Activated gamma-delta T cell (primary cell): ENCODE measurements around the gene MRTFB.
"Not testable (repeated sequence)": the region's sequence is repeated elsewhere in the genome, so short reads cannot be mapped to it uniquely, and the experiment has no call there.

Experiments used
- DNase-seq: peaks from one replicate; lab custom pipeline; 2025; lab: John Stamatoyannopoulos, UW

Gene MRTFB

GRCh38 chr16:14183962-14184361, 112.8 kb downstream of the MRTFB start:
- DNase-seq: not testable (repeated sequence)

- no peak for DNase-seq
Measured at GRCh38 chr16:14186007-14186794, 115.1 kb downstream of the MRTFB start.

- no peak for DNase-seq
Measured at GRCh38 chr16:14186795-14187221, 115.7 kb downstream of the MRTFB start.

DNA sequence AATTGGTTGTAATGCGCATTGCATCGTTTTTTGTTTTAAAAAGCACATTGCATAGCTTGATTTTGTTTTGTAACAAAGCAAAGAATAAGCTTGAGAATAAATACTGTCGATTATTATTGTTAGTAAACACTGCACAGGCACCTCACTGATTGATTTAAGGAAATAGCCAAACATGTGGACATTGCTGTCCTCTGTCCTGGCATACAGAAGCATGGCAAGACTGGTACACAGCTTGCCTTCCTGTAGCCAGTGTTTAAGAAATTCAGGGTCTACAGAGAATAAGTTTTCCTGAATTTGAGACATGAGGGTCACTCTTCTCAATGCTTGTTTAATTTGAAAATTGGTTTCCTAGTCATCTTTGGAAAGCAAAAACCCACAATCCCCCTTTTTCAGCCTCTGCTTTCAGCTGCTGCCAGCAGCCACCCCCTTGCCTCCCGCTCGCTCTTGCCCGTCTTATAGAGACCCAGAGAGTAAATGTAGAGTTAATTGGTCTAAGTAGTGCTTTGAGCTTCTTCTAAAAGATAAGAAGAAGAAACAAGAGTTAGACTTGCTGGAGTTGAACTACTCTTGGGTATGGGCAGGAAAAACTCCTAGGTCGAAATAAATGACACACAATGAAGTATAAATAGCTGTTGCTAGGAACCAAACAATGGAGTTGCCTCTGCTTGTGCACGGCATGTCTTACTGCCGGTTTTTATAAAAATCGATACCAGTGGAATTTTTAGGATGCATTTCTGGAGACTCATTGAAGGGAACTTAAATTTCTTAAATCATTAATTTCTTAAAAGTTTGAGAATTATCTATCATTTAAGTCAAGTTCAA, 116.6 kb downstream of the MRTFB start:
- DNase-seq: no peak

- DNase-seq: no peak
Measured at GRCh38 chr16:14193316-14193871, 122.3 kb downstream of the MRTFB start.

DNA sequence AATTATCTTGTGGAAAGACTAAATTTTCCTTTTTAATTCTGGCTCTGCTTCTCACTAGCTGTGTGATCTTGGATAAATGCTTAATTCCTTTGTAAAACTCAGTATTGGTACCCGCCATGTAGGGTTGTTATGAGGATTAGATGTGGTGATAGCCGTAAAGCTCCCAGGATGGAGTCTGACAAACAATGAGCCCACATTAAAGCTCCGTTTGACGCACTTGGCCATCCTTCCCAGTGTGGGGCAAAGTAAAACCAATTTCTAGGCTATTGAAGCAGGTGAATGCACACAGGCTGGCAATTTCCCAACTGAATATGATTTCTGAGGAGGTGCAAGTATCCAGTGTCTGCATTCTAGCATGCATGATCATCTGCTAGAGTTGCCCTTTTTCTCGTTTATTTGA, 123.6 kb downstream of the MRTFB start:
- no peak for DNase-seq

GRCh38 chr16:14196011-14196410, 124.9 kb downstream of the MRTFB start:
- no peak for DNase-seq

GRCh38 chr16:14196539-14196938, 125.4 kb downstream of the MRTFB start:
- DNase-seq: no peak

GRCh38 chr16:14198012-14198411, 126.9 kb downstream of the MRTFB start:
- no peak for DNase-seq

DNA sequence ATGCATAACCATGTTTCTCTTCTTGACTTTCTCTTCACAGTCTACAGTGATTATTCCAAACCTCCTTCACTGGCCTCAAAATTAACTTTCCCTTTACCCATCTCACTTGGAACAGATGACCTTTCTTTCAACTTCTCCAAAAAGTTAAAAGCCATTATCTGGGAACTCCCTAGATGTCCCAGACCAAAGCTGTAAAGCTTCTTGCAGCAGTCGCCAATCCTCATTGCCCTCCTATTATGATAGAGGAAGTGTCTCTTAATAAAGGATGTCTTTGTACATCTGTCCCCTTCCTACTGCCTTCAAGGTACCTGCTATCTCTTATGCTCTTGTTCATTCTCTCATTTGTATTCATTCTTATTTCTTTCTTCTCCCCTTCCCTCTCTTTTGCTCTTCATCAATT, 127.5 kb downstream of the MRTFB start:
- DNase-seq: no peak

DNA sequence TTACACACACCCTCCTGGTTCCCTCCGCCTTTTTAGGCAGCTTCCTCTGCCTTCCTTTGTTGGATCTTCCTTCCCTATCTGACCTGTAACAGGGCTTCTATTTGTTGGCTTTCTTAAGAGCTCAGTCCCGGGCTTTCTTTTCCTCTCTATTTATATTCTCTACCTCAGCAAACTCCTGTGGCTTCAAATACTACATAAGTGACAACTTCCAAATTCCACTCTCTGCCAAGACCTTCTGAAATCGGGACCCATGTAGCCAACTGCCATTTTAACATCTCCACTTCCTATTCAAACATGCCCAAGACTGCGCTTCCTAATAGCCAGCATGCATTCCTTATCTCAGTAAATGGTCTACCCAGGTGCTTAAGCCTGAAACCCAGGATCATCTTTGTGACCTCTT, 128.1 kb downstream of the MRTFB start:
- DNase-seq: no peak

- DNase-seq: no peak
Measured at GRCh38 chr16:14199624-14200023, 128.5 kb downstream of the MRTFB start.

- DNase-seq: no peak
Measured at GRCh38 chr16:14202095-14202494, 131.0 kb downstream of the MRTFB start.

- DNase-seq: no peak
Measured at GRCh38 chr16:14202697-14203096, 131.6 kb downstream of the MRTFB start.

- DNase-seq: no peak
Measured at GRCh38 chr16:14203166-14203565, 132.0 kb downstream of the MRTFB start.

GRCh38 chr16:14205666-14206065, 134.5 kb downstream of the MRTFB start:
- no peak for DNase-seq

DNA sequence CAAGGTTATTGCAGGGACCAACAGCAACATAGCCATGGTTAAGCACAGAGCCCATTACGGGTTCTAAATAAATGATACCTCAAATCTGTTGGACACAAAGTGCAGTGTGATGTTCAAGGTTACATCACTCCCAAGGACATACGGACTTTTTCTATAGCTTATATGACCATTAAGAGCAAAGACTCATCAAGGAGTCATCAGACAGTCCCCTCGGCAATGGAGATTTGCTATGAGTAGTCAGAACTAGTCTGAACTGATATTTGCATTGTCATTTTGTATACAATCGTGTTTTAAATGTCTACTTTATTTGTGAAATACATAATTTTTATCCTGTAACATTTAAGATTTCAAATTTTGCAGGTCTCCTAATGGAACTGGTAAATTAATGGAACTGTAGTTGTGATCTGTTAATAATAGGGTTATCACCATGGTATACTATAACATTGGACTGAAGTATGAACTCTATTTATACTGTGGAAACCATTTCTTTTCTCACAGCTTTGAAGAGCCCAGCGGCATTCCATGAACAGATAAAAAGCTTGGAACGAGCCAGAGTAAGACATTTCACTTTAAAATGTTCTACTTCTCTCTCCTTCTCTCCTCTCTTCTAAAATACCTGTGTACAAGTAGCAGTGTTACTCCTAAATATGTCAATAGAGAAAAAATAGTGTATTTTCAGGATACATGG, 140.9 kb downstream of the MRTFB start:
- DNase-seq: no peak

DNA sequence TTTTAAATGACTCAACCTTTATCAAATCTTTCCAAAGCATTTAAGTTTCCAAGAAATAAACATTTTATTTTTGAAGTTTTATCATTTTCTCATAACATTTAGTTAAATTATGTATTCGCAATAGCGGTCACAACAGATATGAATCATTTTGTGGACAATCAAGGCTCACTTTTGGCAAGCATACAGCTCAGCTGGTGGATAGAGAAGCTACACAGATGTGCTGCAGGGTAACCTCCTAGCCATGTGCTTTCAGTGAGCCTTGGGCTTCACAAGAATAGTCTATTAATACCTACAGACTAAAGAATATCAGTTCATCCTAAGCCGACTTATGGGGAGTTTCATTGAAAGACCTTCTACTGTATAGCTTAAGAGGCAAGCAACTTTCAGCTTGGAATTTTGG, 144.8 kb downstream of the MRTFB start:
- DNase-seq: no peak

DNA sequence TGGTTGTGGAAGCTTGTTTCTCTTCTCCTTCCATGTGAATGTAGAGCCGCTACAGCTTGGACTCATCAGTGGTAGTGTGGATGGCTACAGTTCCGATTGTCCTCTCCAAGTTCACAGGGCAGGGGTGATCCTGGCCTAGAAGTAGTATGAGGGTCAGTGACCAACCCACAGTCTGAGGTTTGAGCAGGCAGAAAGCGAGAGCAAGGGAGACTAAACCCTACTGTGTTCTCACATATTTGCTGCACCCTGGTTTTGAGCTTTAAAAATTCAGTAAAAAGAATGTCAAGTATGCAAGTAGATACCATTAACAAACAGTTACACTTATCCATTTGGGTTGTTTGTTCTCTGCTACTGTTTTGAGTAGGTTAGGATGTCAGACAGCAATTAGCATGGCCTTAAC, 148.9 kb downstream of the MRTFB start:
- DNase-seq: no peak

DNA sequence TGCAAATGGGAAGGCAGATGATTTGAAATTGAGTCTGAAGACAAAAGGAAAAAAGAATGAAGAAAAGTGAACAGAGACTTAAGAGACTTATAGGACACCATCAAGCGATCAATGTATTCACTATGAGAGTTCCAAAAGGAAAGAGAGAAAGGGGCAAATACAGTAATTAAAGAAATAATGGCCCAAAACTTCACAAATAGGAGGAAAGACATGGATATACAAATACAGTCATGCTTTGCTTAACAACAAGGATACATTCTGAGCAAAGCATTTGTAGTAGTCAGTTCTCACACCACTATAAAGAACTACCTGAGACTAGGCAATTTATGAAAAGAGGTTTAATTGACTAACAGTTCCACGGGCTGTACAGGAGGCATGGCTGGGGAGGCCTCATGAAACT, 152.5 kb downstream of the MRTFB start:
- no peak for DNase-seq

DNA sequence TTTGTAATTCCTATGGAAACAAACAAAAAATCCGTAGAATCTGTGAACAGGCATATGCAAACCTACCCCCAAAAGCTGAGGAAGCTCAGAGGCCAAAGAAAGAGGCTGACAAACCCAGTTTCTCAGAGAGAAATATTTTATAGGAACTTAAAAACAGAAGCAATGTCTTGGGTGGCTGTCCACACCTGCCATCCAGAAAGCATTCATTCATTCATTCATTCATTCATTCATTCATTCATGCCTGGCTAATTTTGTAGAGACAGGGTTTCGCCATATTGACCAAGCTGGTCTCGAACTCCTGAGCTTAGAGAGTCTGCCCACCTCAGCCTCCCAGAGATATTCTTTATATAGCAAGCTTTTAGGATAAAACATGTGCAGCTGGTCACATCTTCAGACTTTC, 154.3 kb downstream of the MRTFB start:
- DNase-seq: no peak

DNA sequence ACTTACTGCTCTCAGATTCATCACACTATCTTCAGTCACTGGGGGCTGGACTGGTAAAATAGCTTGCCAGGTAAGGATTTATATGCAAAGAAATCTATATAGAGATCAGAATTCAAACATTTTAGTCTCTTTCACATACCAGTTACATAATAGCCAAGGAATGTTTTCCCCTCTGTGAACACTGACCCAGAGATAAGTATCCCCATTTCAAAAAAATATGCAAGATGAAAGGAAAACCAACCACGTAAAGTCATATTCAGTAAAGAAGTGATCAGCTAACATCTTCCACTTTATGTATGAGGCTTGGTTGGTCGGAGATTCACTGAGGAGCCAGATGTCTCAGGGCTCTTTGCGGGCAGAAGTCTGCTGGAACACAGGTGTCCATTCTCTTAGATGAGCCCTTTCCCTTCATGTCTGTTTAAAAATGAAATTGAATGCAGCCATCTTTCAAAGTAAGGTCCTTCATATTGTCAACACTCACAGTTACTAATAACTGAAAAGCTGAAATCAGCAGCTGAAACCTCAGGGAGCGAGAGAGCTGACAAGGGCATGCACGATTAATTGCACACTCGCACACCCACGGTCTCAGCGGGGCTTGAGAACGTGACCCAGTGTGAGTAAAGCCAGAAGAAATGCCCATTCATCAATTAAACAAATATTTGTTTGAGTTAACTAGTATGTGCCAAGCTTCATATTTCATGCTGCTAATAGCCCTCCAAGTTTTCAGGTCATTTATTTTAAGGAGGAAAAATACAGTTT, 161.2 kb downstream of the MRTFB start:
- no peak for DNase-seq
